Endothelial cell of umbilical vein (primary cell): ENCODE measurements around the gene DAB1. TPM values are rescaled to one million over a fixed set of nuclear protein-coding genes. Genes with fewer than 3 reads are reported as not detected.

Experiments
- BruUV-seq: library from RNA; stranded (reverse); fragments of 400-500 nt; replicated peaks from 2 replicates; lab custom pipeline; 2021; lab: Mats Ljungman, UMichigan
- CTCF ChIA-PET: fragments of 300-600, 350-600 bp; sonication (Branson Sonifier 250); formaldehyde crosslinking; loops from one replicate; lab custom pipeline; 2021; ENCODE audit warnings: antibody characterized with exemption, inconsistent platforms; lab: Charles Lee
- POLR2A ChIA-PET: fragments of 300-600, 350-600 bp; sonication (Branson Sonifier 250); formaldehyde crosslinking; loops from one replicate; lab custom pipeline; 2021; ENCODE audit warnings: antibody characterized with exemption, inconsistent platforms; lab: Charles Lee
- DNase-seq: peaks from one replicate; pipeline ENCODE4 v3.0.0-alpha.2; 2011; ENCODE audit warnings: low read depth, low spot score
- FAIRE-seq: peaks from 2 replicates; lab custom pipeline; 2011; peaks lifted over from hg19 to GRCh38; lab: Jason Lieb, UNC
- H2AFZ ChIP-seq: 2 replicates; pipeline ENCODE4 v1.6.0; 2012; ENCODE audit warnings: low read depth, low read length, control low read depth, inconsistent platforms
- H3K27ac ChIP-seq: 2 replicates; pipeline ENCODE4 v1.5.1; 2011; ENCODE audit warnings: low read depth, mild to moderate bottlenecking, control low read depth, low read length, moderate library complexity; ENCODE audit not compliant: insufficient read depth
- H3K27me3 ChIP-seq, 2 experiments: 2 replicates each; pipeline versions ENCODE4 v1.6.0 to v1.6.1; 2011; ENCODE audit warnings: low read length in 2 of 2, mixed read lengths in 1 of 2; ENCODE audit not compliant: control insufficient read depth in 2 of 2, insufficient read depth in 2 of 2
- H3K36me3 ChIP-seq, 2 experiments: 2 replicates in 1 of 2; 3 replicates in 1 of 2; pipeline ENCODE4 v1.5.1; 2011; ENCODE audit warnings: low read length in 2 of 2, mild to moderate bottlenecking in 1 of 2, moderate library complexity in 1 of 2; ENCODE audit not compliant: control insufficient read depth in 2 of 2, insufficient read depth in 2 of 2; ENCODE audit errors: extremely low read depth in 1 of 2
- H3K4me1 ChIP-seq: 3 replicates; pipeline ENCODE4 v1.5.1; 2011; ENCODE audit warnings: mild to moderate bottlenecking, low read length; ENCODE audit not compliant: control insufficient read depth, insufficient read depth; ENCODE audit errors: extremely low read depth
- H3K4me2 ChIP-seq: 2 replicates; pipeline ENCODE4 v1.6.1; 2011; ENCODE audit warnings: low read length, control low read depth, mixed read lengths; ENCODE audit not compliant: insufficient read depth
- H3K4me3 ChIP-seq, 3 experiments: fragments of 200-600 bp in 1 of 3; sonication (generic), shearing (Covaris generic) in 1 of 3; replicated peaks in 1 of 3; 2 replicates each; pipeline ENCODE4 v1.5.1; 2011 to 2016; ENCODE audit warnings: control low read depth in 3 of 3, low read length in 3 of 3, mild to moderate bottlenecking in 2 of 3, inconsistent platforms in 1 of 3, low read depth in 1 of 3, moderate library complexity in 1 of 3; ENCODE audit not compliant: insufficient read depth in 1 of 3
- H3K79me2 ChIP-seq: 2 replicates; pipeline ENCODE4 v1.6.0; 2012; ENCODE audit warnings: low read length, inconsistent platforms; ENCODE audit not compliant: control insufficient read depth, insufficient read depth
- H3K9ac ChIP-seq: replicated peaks from 2 replicates; pipeline ENCODE3; 2011; ENCODE audit warnings: low read length, control low read depth; ENCODE audit not compliant: insufficient read depth; ENCODE audit errors: extremely low read depth
- H3K9me1 ChIP-seq: replicated peaks from 3 replicates; pipeline ENCODE4 v1.6.0; 2011; ENCODE audit warnings: mild to moderate bottlenecking, low read length; ENCODE audit not compliant: control insufficient read depth, insufficient read depth; ENCODE audit errors: extremely low read depth
- H3K9me3 ChIP-seq: replicated peaks from 2 replicates; pipeline ENCODE4 v1.5.1; 2012; ENCODE audit warnings: low read length, inconsistent platforms; ENCODE audit not compliant: control insufficient read depth, insufficient read depth
- H4K20me1 ChIP-seq: replicated peaks from 2 replicates; pipeline ENCODE3; 2011; ENCODE audit warnings: mild to moderate bottlenecking, low read length; ENCODE audit not compliant: control insufficient read depth, insufficient read depth; ENCODE audit errors: extremely low read depth
- EZH2 ChIP-seq: IDR thresholded peaks from 2 replicates; pipeline ENCODE4 v1.6.1; 2012; ENCODE audit warnings: borderline replicate concordance, low read depth, mild to moderate bottlenecking, moderate library complexity, low read length, inconsistent platforms; ENCODE audit not compliant: severe bottlenecking
- FOS ChIP-seq: IDR thresholded peaks from 2 replicates; pipeline ENCODE4 v1.6.1; 2011; ENCODE audit warnings: mild to moderate bottlenecking, low read length, moderate library complexity, borderline replicate concordance; ENCODE audit not compliant: insufficient read depth
- GATA2 ChIP-seq: IDR thresholded peaks from 2 replicates; pipeline ENCODE4 v1.7.0; 2011; ENCODE audit warnings: low read depth, mild to moderate bottlenecking, moderate library complexity, mixed read lengths, low read length; ENCODE audit not compliant: insufficient read length, insufficient read depth
- JUN ChIP-seq: IDR thresholded peaks from 2 replicates; pipeline ENCODE4 v1.6.1; 2011; ENCODE audit warnings: borderline replicate concordance, low read depth; ENCODE audit not compliant: insufficient read length, insufficient read depth
- MYC ChIP-seq: IDR thresholded peaks from one replicate; pipeline ENCODE4 v1.6.1; 2011; ENCODE audit warnings: mild to moderate bottlenecking, low read depth, low read length
- POLR2A ChIP-seq: IDR thresholded peaks from 2 replicates; pipeline ENCODE4 v1.6.1; 2012; ENCODE audit warnings: low read depth, mild to moderate bottlenecking, control low read depth, low read length
- POLR2AphosphoS5 ChIP-seq: IDR thresholded peaks from 2 replicates; pipeline ENCODE4 v1.6.1; 2012; ENCODE audit warnings: low read depth, mild to moderate bottlenecking, control low read depth, low read length, moderate library complexity; ENCODE audit not compliant: insufficient read depth
- dilution Hi-C: fragments of 300-500 bp; cut with MboI; formaldehyde crosslinking; loops from one replicate; pipeline ENCODE4 v1.15.0; 2019; ENCODE audit warnings: low sequenced_read_pairs; ENCODE audit not compliant: extremely low pct_ligation_motif_present
- intact Hi-C: fragments of 100-400 bp; cut with micrococcal nuclease; formaldehyde crosslinking; loops from one replicate; pipeline ENCODE4 v1.10.0; 2022
- polyA plus RNA-seq, 4 experiments: library from polyadenylated mRNA; depleted of rRNA in 3 of 4; stranded (reverse) in 3 of 4; unstranded in 1 of 4; fragments of >200 nt; gene quantifications; 2 replicates each; pipeline versions ENCODE4 v1.2.1 to v1.2.3, GENCODE V29; 2011 to 2012; ENCODE audit warnings: missing spikeins in 1 of 4
- total RNA-seq: library from RNA; stranded (reverse); gene quantifications from 2 replicates; pipeline ENCODE4 v1.2.3, GENCODE V29; 2021
- TF ChIP-seq, protein P1 (sequence below), 2 donors: IDR thresholded peaks; 1 replicate in 1 of 2; 2 replicates in 1 of 2; pipeline ENCODE4 v1.5.1; 2011; ENCODE audit warnings: low read length in 2 of 2, mild to moderate bottlenecking in 2 of 2, moderate library complexity in 2 of 2, control low read depth in 1 of 2, inconsistent platforms in 1 of 2, low read depth in 1 of 2; ENCODE audit not compliant: insufficient read depth in 1 of 2; ENCODE audit errors: extremely low read depth in 1 of 2
- TF ChIP-seq, protein P2 (sequence below): IDR thresholded peaks from 2 replicates; pipeline ENCODE4 v1.6.1; 2011; ENCODE audit not compliant: insufficient read depth, insufficient read length

DAB1 gene
- total and polyA plus RNA-seq, 2 donors (not counting 3 experiments of a cell fraction or from before 2014, with no cell fraction given) = not detected

DNA sequence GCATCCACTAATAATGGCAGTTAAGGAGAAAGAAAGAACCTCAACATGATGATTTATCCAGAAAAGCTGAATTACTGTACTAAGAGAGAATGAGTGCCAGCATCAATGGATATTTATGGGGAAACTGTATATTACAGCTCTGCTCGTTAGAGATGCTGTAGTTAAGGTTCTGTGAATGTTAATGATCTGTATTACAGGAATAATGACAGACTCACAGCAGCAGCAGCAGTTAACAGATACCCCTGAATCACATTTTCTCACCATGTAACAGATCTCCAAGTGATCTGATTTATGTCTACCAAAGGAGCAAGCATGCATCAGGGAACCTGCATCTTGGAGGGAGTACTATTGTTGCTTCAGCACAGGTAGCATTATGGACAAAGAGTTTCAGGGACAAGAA lies 377.4 kb downstream of the DAB1 start:
- H3K36me3 ChIP-seq = no peaks in the 10 kb centered on the region
- POLR2A ChIA-PET = no interaction called here
- intact Hi-C loops = no loop called here
- no peak overlapping the region for H2AFZ ChIP-seq
- H3K4me1 ChIP-seq = no peaks in the 10 kb centered on the region
- no peak overlapping the region for H3K4me3 ChIP-seq
- H3K9me1 ChIP-seq = no peaks in the 10 kb centered on the region
- H3K4me2 ChIP-seq = no peak overlapping the region
- no peaks in the 10 kb centered on the region for H3K79me2 ChIP-seq
- H3K27me3 ChIP-seq = no peaks in the 10 kb centered on the region
- no peak overlapping the region for H3K27ac ChIP-seq
- H3K9ac ChIP-seq = no peak overlapping the region
- dilution Hi-C loops = no loop called here
- no peaks in the 10 kb centered on the region for H3K9me3 ChIP-seq
- DNase-seq (no peak), FAIRE-seq (no peak)
- CTCF ChIA-PET = no interaction called here
- BruUV-seq = no TSS peak
- TF ChIP-seq FOS (no peak), JUN (no peak), GATA2 (no peak), MYC (no peak), EZH2 (no peak), POLR2AphosphoS5 (no peak), POLR2A (no peak)
- TF ChIP-seq, protein P1, sequence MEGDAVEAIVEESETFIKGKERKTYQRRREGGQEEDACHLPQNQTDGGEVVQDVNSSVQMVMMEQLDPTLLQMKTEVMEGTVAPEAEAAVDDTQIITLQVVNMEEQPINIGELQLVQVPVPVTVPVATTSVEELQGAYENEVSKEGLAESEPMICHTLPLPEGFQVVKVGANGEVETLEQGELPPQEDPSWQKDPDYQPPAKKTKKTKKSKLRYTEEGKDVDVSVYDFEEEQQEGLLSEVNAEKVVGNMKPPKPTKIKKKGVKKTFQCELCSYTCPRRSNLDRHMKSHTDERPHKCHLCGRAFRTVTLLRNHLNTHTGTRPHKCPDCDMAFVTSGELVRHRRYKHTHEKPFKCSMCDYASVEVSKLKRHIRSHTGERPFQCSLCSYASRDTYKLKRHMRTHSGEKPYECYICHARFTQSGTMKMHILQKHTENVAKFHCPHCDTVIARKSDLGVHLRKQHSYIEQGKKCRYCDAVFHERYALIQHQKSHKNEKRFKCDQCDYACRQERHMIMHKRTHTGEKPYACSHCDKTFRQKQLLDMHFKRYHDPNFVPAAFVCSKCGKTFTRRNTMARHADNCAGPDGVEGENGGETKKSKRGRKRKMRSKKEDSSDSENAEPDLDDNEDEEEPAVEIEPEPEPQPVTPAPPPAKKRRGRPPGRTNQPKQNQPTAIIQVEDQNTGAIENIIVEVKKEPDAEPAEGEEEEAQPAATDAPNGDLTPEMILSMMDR (IDR thresholded peaks at IDR 0.05; ENCODE audit: extremely low read depth in 1 of 2, insufficient read depth in 1 of 2, low read depth in 1 of 2, low read length in 2 of 2) = no peak
- TF ChIP-seq, protein P2, sequence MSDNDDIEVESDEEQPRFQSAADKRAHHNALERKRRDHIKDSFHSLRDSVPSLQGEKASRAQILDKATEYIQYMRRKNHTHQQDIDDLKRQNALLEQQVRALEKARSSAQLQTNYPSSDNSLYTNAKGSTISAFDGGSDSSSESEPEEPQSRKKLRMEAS = no peak
- H4K20me1 ChIP-seq = no peaks in the 10 kb centered on the region
